Upper lobe of right lung (tissue), 1 donor: Measurements from ENCODE around the gene GASK1B. TPM values are rescaled to one million over a fixed set of nuclear protein-coding genes. Genes with fewer than 3 reads are reported as not detected.

Experiments used
- ATAC-seq: fragments of 200-7000 bp; cut with Tn5 transposase; one replicate; pipeline ENCODE4 v1.9.1; 2020; ENCODE audit warnings: mild to moderate bottlenecking, moderate library complexity
- DNase-seq: peaks from one replicate; pipeline ENCODE4 v3.0.0-alpha.2; 2020
- H3K27ac ChIP-seq: fragments of 200-600 bp; one replicate; pipeline ENCODE4 v1.8.0; 2022
- H3K27me3 ChIP-seq: fragments of 200-600 bp; one replicate; pipeline ENCODE4 v1.8.0; 2022; ENCODE audit warnings: mild to moderate bottlenecking
- H3K36me3 ChIP-seq: fragments of 200-600 bp; one replicate; pipeline ENCODE4 v1.8.0; 2022
- H3K4me1 ChIP-seq: fragments of 200-600 bp; one replicate; pipeline ENCODE4 v1.8.0; 2022
- H3K4me3 ChIP-seq: fragments of 200-600 bp; one replicate; pipeline ENCODE4 v1.8.0; 2022; ENCODE audit warnings: mild to moderate bottlenecking
- H3K9me3 ChIP-seq: fragments of 200-600 bp; one replicate; pipeline ENCODE4 v1.8.0; 2022
- CTCF ChIP-seq: fragments of 200-600 bp; IDR thresholded peaks from one replicate; pipeline ENCODE4 v1.8.0; 2022; ENCODE audit warnings: antibody characterized with exemption
- intact Hi-C: fragments of 100-400 bp; cut with DNase I; formaldehyde crosslinking; loops from one replicate; pipeline ENCODE4 v1.11.0; 2022
- total RNA-seq: library from RNA; stranded (reverse); fragmentation: NEBNext Ultra II Directional; extraction: Animal tissue kit (Norgen Biotek cat#: 25700); gene quantifications from one replicate; pipeline ENCODE4 v1.2.1, GENCODE V29; 2021
- donor health status: DM: no; HTN: yes; CAD: no; lungs with severe emphysema.

GASK1B gene
- total RNA-seq, 1 donor from 2014 or later = 37.3 TPM

GRCh38 chr4:158193171-158193749 lies 20.4 kb upstream of the GASK1B start:
- DNase-seq = no peak
- no peak overlapping the region for H3K27ac ChIP-seq
- no peaks in the 10 kb centered on the region for H3K36me3 ChIP-seq
- no peaks in the 10 kb centered on the region for H3K9me3 ChIP-seq
- no peaks in the 10 kb centered on the region for H3K4me1 ChIP-seq
- H3K27me3 ChIP-seq = no peaks in the 10 kb centered on the region
- intact Hi-C loops = no loop called here
- H3K4me3 ChIP-seq = no peak overlapping the region
- TF ChIP-seq CTCF = peak; percentile 63
- peak; percentile 84 for ATAC-seq

GRCh38 chr4:158192439-158193158 lies 19.8 kb upstream of the GASK1B start:
- intact Hi-C loops = no loop called here
- Histone ChIP-seq H3K27ac (no peak overlapping the region), H3K27me3 (no peaks in the 10 kb centered on the region), H3K4me3 (no peak overlapping the region), H3K4me1 (no peaks in the 10 kb centered on the region), H3K36me3 (no peaks in the 10 kb centered on the region), H3K9me3 (no peaks in the 10 kb centered on the region)
- no peak for TF ChIP-seq CTCF
- DNase-seq (no peak), ATAC-seq (no peak)

GRCh38 chr4:158190718-158191117 lies 17.9 kb upstream of the GASK1B start:
- no peaks in the 10 kb centered on the region for H3K4me1 ChIP-seq
- H3K27me3 ChIP-seq = no peaks in the 10 kb centered on the region
- no peaks in the 10 kb centered on the region for H3K9me3 ChIP-seq
- TF ChIP-seq CTCF = no peak
- H3K36me3 ChIP-seq = no peaks in the 10 kb centered on the region
- no peak overlapping the region for H3K4me3 ChIP-seq
- intact Hi-C loops = no loop called here
- H3K27ac ChIP-seq = no peak overlapping the region
- ATAC-seq = no peak
- no peak for DNase-seq

GRCh38 chr4:158189422-158189821 lies 16.6 kb upstream of the GASK1B start:
- no peak overlapping the region for H3K4me3 ChIP-seq
- no peaks in the 10 kb centered on the region for H3K4me1 ChIP-seq
- DNase-seq = no peak
- H3K27me3 ChIP-seq = no peaks in the 10 kb centered on the region
- H3K36me3 ChIP-seq = no peaks in the 10 kb centered on the region
- intact Hi-C loops = no loop called here
- ATAC-seq = peak; percentile 33
- no peaks in the 10 kb centered on the region for H3K9me3 ChIP-seq
- TF ChIP-seq CTCF = no peak
- no peak overlapping the region for H3K27ac ChIP-seq

GRCh38 chr4:158186815-158187214 lies 14.0 kb upstream of the GASK1B start:
- H3K27ac ChIP-seq = no peak overlapping the region
- H3K4me1 ChIP-seq = no peaks in the 10 kb centered on the region
- DNase-seq (no peak), ATAC-seq (no peak)
- no peak overlapping the region for H3K4me3 ChIP-seq
- no peaks in the 10 kb centered on the region for H3K27me3 ChIP-seq
- TF ChIP-seq CTCF = no peak
- H3K36me3 ChIP-seq = no peaks in the 10 kb centered on the region
- no peaks in the 10 kb centered on the region for H3K9me3 ChIP-seq
- intact Hi-C loops = no loop called here
